Spleen (tissue), 7 donors: Measurements from ENCODE around the gene TRHDE.

Experiments used
- POLR2AphosphoS5 ChIP-seq, 3 donors: sonication (generic); formaldehyde crosslinking; IDR thresholded peaks; one replicate each; pipeline ENCODE4 v1.5.1; 2017; ENCODE audit warnings: antibody characterized with exemption in 3 of 3
- TF ChIP-seq, protein P1 (sequence below), 11 experiments: fragments of 200-600 bp in 7 of 11; fragments of 450-650 bp in 4 of 11; sonication (generic) in 4 of 11; IDR thresholded peaks in 8 of 11; conservative IDR thresholded peaks in 3 of 11; 1 replicate in 7 of 11; 2 replicates in 4 of 11; pipeline versions ENCODE4 v1.4.0 to v1.8.0; 2016 to 2021; ENCODE audit warnings: antibody characterized with exemption in 11 of 11, inconsistent platforms in 4 of 11, mild to moderate bottlenecking in 1 of 11
- donor health status: DM: no; HTN: no; CAD: no; lungs with moderate emphysema.
- donor health status: DM: no; HTN: no; CAD: no.
- donor health status: DM: no; HTN: no; CAD: no.

DNA sequence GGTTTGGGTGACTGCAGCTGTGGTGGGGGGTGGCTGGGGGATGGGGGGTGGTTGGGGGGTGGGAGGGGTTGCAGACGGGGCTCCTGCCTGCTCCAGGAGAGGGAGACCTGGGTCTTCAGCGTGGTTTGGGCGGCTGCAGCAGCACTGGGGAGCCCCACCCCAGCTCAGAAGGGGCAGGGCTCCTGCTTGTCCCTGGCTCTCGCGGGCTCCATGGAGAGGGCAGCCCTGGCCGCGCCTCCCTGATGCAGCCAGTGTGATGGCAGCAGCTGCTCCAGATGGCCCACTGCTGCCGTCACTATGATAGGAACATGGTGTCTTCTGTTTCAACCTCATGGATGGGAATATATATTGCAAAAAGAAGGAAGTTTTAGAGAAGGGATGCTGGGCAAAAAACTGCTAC is 22.9 kb downstream of the TRHDE start:
- TF ChIP-seq, protein P1, sequence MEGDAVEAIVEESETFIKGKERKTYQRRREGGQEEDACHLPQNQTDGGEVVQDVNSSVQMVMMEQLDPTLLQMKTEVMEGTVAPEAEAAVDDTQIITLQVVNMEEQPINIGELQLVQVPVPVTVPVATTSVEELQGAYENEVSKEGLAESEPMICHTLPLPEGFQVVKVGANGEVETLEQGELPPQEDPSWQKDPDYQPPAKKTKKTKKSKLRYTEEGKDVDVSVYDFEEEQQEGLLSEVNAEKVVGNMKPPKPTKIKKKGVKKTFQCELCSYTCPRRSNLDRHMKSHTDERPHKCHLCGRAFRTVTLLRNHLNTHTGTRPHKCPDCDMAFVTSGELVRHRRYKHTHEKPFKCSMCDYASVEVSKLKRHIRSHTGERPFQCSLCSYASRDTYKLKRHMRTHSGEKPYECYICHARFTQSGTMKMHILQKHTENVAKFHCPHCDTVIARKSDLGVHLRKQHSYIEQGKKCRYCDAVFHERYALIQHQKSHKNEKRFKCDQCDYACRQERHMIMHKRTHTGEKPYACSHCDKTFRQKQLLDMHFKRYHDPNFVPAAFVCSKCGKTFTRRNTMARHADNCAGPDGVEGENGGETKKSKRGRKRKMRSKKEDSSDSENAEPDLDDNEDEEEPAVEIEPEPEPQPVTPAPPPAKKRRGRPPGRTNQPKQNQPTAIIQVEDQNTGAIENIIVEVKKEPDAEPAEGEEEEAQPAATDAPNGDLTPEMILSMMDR (IDR thresholded peaks at IDR 0.05 in 8 of 11, conservative IDR thresholded peaks at IDR 0.05 in 3 of 11), result no peak
- no peak for TF ChIP-seq POLR2AphosphoS5 (IDR thresholded peaks at IDR 0.05)
